GM18502 (cell line): ENCODE results near the gene PCSK5.
"Not testable (repeated sequence)": the region's sequence is repeated elsewhere in the genome, so short reads cannot be mapped to it uniquely, and the experiment has no call there.

Experiments used
- ATAC-seq: cut with Tn5 transposase; IDR thresholded peaks from one replicate; pipeline ENCODE4 v1.9.1; 2021; ENCODE audit warnings: mild to moderate bottlenecking; ENCODE audit not compliant: unreplicated experiment, poor library complexity

The PCSK5 gene

GRCh38 chr9:76289703-76290102 lies 399.2 kb downstream of the PCSK5 start:
- ATAC-seq: no peak

GRCh38 chr9:76290555-76290954 lies 400.1 kb downstream of the PCSK5 start:
- ATAC-seq: no peak

- no peak for ATAC-seq
These were observed 401.8 kb downstream of the PCSK5 start for GRCh38 chr9:76292246-76292645.

GRCh38 chr9:76292658-76293057 lies 402.2 kb downstream of the PCSK5 start:
- no peak for ATAC-seq

- ATAC-seq: no peak
These were observed 403.8 kb downstream of the PCSK5 start for GRCh38 chr9:76294301-76294700.

GRCh38 chr9:76296561-76297310 lies 406.3 kb downstream of the PCSK5 start:
- no peak for ATAC-seq

GRCh38 chr9:76297721-76298239 lies 407.3 kb downstream of the PCSK5 start:
- no peak for ATAC-seq

- ATAC-seq: no peak
These were observed 408.2 kb downstream of the PCSK5 start for GRCh38 chr9:76298521-76299144.

GRCh38 chr9:76302543-76302942 lies 412.1 kb downstream of the PCSK5 start:
- no peak for ATAC-seq

GRCh38 chr9:76302947-76303550 lies 412.6 kb downstream of the PCSK5 start:
- peak; percentile 78 for ATAC-seq

- not testable (repeated sequence) for ATAC-seq
These were observed 416.6 kb downstream of the PCSK5 start for GRCh38 chr9:76307047-76307446.

- ATAC-seq: no peak
These were observed 420.1 kb downstream of the PCSK5 start for GRCh38 chr9:76310577-76310976.

- no peak for ATAC-seq
These were observed 420.5 kb downstream of the PCSK5 start for GRCh38 chr9:76310991-76311390.

- no peak for ATAC-seq
These were observed 421.1 kb downstream of the PCSK5 start for GRCh38 chr9:76311537-76311936.

GRCh38 chr9:76313771-76314170 lies 423.3 kb downstream of the PCSK5 start:
- ATAC-seq: no peak

- ATAC-seq: no peak
These were observed 423.8 kb downstream of the PCSK5 start for GRCh38 chr9:76314321-76314720.

GRCh38 chr9:76316069-76316468 lies 425.6 kb downstream of the PCSK5 start:
- no peak for ATAC-seq

GRCh38 chr9:76319466-76319865 lies 429.0 kb downstream of the PCSK5 start:
- ATAC-seq: not testable (repeated sequence)

GRCh38 chr9:76321195-76321828 lies 430.8 kb downstream of the PCSK5 start:
- no peak for ATAC-seq

GRCh38 chr9:76322810-76323209 lies 432.3 kb downstream of the PCSK5 start:
- no peak for ATAC-seq

- no peak for ATAC-seq
These were observed 433.0 kb downstream of the PCSK5 start for GRCh38 chr9:76323490-76323889.
